Stimulated activated CD4-positive, alpha-beta T cell treated with anti-CD3 and anti-CD28 coated beads, Interleukin-12 subunit alpha, Interleukin-12 subunit beta, amount 100 ng/mL, for 48 hours (primary cell): ENCODE measurements around the gene COL16A1.
A peak's percentile ranks its signal among the peaks of the same experiment; 100 is the strongest.

Source experiments
- DNase-seq, 3 donors: peaks; one replicate each; pipeline ENCODE4 v3.0.0-alpha.2; 2020; ENCODE audit warnings: low read depth in 2 of 3, low spot score in 1 of 3

COL16A1 gene

DNA sequence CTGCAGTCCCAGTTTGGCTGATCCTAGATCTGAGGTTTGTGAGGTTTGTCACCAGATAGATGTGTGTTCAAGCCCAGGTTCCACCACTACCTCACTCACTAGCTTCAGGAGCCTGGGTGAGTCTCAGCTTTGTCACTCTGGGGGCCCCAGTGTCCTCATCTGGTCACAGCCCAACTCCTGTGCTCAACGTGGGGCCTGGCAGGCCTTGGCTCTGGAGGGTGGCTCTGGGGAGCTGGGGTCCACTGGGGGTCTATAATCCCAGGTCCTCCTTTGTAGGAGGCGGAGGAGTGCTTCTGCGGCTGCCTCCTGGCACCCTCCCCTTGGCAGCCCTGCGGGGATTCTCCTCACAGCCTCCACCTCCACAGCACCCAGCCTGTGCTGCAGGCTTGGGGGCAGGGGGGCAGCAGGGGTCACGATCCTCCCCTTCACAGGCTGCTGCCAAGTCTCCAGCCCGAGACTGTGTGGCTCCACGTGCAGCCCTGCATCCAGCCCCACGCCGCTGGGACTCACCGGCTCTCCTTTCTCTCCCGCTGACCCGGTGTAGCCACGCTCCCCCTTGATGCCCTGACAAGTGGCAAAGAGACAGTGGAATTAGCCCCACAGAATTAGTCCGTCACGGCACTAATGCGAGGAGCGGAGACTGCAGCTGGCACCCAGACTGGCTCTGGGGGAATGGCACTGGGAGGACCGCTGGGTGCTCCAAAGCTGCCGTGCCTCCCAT is 36.6 kb downstream of the COL16A1 start:
- no peak for DNase-seq

DNA sequence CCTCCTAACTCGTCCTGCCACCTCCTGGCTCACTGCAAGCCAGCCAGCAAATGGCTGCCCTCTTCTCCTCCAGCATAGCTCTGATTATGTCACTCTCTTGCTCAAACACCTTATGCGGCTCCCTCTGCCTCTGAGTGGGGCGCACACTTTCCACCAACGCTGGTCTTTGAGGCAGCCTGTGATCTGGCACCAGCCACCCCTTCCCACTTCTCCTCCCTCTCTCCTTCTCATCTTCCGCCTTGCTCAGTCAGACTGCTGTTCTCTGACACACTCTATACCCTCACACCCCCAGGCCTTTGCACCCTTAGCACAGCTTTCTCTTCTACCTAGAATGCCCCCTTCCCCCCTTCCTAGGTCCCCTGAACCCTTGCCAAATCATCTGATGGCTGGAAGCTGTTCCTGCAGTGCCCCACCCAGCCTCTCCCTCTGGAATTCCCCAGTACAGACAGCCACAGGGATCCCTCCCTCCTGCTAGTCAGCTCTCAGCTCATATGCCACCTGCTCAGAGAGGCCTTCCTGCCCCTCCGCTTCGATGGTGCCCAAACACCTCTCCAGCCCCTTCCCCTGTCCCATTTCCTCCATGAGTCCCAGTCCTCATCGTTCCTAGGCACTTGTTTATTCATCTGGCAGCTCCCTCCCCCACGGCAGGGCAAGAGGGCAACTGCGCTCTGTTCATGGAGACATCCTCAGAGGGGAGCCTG is 37.4 kb downstream of the COL16A1 start:
- DNase-seq: no peak

DNA sequence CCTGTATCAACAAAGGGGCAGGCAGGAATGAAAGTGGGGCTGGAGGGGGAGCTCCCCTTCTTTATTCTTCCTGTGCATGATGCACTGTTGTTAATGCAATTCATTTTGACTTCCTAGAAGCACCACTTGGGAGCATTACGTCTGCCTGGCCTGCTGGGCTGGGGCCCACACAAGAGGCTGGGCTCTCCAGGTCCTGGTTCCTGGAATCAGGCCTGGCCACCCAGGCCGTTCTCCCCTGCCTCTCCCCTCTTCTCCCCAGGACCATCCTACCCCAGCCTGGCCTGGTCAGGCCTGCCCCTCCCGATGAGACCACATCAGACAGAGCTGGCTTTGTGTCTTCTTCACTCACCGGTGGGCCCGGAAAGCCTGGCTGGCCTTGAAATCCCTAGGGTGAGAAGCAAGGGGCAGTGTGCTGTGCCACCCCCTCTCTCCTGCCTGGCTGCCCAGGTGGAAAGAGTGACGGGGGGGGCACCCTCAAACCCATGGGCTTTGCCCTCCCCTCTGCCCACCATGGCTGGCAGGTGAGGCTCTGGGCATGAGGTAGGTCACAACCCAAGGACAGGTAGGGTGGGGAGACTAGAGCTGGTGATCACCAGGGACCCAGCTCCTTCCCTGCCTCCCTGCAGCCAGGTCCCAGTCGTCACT is 38.5 kb downstream of the COL16A1 start:
- no peak for DNase-seq

DNA sequence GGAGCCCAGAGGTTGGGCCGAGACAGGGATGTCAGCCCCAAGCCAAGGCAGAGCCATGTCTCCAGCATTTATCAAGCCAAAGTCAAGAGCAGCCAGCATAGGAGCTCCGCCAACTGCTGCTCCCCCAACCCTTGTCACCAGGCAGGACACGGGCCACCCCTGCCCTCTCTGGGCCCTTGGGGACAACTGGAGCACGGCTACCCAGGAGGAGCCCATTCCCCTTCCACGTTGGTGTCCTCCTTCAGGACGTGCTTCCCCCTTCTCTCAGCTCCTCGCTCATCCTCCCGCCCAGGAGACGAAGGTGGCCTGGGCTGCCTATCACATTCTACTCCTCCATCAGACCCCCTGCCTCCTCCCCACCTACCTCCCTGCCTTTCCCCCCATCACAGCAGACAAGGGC is 39.3 kb downstream of the COL16A1 start:
- DNase-seq: no peak

DNA sequence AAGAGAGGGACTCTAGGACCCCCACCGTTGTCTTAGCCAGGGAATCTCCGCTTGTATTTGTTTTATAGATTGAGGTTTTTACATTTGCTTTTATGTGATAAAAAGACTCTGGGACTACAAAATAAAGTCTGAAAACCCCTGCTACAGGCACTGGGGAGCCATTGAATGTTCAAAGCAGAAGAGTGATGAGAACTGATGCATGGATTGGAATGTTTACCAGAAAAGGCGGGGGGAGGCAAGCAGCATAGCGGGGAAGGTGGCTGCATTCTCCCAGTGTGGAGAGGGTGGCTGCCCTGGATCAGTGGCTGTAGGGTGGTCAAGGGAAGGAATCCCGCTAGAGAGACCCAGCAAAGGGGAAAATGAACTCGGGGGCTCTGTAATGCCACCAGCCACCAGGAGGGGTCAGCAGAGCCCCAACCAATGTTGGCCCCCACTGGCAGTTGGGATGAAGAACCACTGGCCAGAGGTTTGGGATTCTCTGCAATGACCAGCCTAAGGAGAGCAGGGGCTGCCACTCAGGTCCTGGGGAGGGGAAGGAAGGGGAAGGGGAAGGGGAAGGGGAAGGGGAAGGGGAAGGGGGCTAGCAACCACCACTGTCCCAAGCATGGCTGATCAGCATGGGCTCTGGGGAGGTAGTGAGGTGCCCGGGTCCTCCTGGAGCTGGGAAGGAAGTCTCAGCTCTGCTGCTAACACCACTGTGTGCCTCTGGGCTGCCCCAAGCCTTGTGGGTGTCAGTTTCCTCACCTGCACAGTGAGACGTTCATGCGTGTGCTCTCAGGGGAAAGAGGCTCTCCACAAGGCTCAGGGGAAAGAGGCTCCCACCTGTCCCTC is 40.0 kb downstream of the COL16A1 start:
- DNase-seq: peak; percentile 29 to 62 (median 35)

DNA sequence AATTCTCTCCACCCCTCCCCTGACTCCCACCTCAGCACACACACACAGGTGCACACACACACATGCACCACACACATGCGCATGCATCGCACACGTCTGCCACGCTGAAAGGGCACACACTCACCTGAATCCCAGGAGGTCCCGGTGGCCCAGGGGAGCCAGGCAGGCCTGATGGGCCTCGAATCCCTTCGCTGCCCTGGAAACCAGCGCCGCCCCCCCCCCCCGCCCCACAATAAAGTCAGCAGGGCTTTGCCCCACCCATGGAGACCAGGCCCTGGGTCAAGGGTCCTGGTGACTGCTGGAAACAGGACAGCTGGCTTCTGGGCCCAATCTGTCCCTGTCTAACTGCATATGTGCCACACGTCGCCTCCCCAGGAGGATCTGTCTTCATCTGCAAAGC is 41.4 kb downstream of the COL16A1 start:
- DNase-seq: no peak

DNA sequence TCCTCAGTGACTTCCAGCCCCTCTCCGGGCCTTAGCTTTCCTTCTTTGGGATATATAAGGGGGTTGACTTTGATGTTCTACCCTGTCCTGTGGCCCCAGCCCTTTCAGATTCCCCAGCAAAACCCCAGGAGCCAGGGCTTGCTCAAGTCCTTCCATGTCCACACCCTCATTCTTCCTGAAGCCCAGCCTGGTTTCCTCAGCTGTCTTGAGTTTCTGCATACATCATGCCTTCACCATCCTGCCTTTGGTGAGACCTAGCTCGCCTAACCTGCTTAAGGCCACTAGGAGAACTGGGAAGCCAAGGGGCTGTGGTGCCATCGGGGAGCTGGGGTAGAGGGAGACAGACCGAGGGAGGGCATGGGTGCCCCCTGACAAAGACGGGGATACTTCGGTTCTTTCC is 42.0 kb downstream of the COL16A1 start:
- no peak for DNase-seq

DNA sequence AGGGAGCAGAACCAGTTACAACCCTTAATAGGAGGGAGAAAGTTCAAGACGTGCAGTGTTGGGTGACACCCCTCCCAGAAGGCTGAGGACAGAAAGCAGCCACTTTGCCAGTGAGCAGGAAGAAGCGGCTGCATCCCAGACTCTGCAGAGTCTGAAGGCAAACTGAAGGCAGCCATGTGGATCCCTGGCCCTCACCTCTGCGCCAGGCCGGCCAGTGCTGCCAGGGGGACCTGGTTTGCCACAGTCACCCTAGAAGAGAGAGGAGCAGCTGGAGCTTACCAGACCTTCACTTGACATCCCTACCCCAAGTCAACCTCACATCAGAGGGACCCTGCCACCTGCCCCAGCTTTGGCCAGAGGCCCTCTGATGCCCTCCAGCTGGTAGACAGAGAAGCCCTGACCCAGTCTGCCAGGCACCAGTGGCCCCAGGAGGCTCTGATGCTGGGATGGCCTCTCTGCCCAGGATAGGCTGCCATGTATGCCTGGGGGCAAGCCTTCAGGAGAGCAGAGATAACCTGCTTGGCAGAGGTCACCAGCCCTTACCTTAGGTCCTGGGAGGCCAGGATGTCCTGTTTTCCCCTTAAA is 42.9 kb downstream of the COL16A1 start:
- DNase-seq: no peak

DNA sequence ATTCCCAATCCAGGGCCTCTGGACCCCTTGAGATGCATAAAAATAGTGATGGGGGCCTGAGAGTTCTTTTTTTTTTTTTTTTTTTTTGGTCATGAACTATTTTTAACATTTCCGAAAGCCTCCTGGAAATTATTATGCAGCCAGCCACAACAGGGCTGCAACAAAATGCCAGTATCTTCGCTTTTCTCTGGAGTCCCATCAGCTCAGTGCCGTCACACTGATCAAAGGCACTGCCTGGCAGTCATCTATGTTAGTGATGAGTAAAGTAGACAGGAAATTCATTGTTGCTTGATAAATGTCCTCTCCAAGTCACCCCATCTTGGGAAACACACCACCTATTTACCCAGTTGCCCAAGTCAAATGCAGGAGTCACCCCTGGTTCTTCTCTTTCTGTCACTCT is 43.9 kb downstream of the COL16A1 start:
- no peak for DNase-seq

DNA sequence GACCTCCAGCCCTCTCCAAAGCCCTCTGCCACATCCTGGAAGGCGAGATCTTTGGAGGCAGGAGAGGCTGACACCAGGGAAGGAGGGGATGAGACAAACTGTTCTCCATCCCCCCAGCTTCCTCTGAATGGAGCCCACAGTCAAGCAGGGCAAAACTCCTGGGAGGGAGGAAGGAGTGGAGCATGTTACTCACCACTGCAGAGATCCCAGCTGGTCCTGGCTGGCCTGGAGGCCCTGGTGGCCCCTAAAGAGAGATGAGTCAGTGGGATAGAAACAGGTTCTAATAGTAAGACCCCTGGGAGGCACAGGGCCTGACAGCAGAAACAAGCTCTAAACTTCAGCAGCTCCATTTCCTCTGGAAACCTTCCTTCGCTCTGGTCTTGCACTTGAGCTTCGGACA is 45.1 kb downstream of the COL16A1 start:
- DNase-seq: no peak

DNA sequence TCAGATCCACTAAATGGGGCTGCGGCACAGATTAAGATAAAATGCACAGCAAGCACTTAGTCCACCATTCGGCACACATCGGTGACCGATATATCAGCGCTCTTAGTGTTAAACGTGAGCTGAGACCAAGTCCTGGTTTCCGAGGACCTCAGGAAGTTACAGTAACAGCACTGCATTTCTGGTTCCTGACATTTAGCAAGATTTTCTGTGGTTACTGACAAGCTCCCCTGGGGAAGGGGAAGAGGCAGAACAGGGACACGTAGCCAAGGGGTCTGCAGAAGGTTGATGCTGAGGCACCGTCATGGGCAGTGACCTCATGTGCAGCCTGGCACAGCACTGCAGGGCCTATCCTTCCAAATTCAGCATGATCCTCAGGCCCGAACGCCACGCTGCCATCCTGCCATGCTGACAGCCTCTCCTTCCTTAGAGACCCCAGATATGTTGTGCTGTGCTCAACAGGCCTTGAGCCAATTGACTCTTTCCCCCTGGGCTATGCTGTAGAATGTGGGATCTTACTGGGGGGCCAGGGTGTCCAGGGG is 45.8 kb downstream of the COL16A1 start:
- DNase-seq: no peak

DNA sequence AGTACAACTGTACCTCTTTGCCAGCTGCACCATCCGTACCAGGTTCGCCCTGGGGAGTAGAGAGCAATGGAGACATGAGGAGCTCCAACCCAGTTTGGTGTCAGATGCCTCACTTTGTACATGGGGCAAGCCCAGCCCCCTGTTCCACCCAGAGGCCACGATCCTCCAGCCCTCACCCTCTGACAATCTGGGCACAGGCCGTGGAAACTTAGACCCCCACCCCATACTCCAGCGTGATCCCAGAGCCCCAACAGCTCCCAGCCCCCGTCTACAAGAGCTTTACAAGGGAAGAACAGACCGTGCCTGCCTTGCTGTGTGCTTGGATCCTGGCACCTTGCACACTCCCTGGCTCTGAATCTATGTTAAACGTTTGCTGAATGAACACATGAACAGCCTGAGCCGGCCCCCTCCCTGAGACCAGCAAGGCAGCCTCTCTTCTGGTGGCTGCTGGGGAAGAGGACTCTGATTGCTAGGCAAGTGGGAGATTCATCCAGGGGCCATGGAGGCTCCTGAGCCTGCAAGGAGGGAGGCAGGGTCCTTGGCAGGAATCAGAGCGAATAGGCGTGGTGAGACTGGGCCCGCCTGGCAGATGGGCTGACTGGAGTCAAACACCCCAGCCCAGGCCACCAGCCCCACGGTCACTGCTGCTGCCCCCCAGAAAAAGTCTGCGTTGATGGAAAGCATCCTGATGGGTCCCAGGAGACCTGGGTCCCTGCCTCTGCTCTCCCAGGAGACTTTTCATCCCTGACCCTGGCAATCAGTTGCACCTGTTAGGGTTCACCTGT is 46.6 kb downstream of the COL16A1 start:
- no peak for DNase-seq

DNA sequence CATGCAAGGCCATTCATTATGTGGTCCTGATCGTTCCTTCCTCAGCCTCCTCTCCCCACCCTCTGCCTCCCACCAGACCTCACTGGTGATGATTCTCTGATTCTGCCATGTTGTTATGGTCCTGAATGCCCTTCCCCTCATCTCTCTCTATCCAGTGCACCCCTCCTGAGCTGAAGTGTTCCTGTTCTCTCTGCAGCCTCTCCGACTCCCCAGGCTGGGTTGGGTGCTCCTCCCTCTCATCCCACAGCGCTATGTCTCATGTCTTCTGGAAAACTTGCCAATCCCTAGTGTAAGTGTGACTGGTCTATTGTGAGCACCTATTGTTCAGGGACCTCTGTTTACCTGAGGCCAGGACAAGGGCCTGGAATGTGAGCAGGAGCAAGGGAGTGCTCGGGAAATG is 48.1 kb downstream of the COL16A1 start:
- no peak for DNase-seq

DNA sequence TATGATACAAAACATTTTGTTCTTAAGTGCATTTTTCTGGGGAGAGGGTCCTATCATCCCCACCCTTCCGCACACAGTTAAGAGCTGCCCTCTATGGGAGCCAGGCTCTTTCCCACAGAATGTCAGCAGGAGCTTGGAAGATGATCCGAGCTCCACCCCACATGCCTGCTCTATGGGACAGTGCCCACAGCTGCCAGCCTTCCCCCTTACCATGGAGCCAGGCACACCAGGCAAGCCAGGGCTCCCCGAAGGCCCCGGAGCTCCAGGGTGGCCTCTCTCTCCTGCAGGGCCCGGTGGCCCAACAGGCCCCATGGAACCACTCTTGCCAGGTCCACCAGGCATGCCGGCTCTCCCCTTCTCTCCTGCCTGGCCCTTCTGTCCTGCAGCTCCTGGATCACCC is 48.7 kb downstream of the COL16A1 start:
- DNase-seq: no peak

DNA sequence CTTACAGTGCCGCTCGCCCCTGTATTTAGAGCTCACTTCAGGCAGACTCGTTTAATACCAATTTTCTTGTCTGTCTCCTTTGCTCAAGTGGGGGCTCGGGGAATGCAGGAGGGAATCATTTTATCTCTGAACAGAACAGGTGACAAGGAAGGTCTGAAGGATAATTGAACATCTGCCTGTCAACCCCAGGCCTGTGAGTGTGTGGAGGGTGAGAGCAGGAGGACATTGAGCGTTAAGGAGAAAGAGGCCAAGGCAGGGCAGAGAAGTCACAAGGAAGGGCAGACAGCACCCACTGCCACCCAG is 49.4 kb downstream of the COL16A1 start:
- DNase-seq: no peak

DNA sequence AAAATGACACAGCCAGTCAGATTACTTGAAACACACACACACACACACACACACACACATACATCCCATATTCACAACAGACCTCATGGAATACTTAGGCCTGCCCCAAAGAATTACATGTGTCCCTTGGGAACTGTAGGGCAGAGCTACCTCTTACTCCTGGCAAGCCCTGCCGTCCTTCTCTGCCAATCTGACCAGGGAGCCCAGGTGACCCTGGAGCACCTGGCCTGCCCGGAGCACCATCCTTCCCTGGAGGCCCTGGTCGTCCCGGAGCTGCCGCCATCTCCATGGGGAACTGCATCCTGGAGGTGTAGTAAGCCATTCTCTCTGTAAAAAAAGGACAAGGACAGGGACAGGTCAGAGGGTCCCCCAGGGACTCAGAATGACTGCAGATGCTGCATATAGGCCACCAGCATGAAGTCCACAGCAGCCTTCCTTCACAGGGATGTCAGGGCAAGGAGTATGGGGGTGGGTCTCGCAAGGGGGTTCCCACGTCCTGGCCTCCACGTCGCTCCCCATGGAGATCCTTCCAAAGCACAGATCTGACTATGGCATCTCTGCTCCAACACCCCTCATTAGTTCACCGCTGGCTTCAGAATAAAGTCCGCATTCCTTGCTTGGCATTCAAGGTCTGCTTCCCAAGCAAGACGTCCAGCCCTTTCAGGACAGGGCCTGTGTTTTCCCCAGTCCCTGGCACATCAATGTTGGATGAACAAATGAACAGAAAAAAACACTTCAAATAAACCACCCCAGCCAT is 49.9 kb downstream of the COL16A1 start:
- no peak for DNase-seq

DNA sequence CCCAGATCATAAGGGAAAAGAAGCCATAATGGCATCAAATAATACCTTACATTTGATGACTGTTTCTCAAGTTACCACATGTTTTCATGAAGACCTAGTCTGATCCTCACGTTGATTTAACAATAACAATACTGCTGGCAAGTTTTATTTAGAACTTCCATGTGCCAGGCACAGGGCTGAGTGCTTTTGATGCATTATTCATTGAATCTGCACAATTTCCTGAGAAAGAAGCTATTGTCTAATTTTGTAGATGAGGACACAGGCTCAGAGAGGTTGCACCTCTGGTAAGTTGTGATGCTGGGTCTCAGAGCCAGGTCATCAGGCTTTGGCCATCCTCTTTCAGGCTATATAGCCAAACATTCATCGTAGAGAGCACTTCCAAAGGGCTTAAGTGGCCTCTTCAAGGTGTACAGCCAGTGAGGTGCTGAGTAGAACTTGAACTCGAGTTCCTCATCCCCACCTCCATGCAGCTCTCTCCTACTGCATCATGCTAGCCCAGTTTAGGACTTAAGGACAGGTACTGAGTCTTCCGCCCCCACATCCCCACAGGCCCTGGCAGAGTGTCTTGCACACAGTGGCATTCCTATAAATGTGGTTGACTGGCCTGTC is 50.8 kb downstream of the COL16A1 start:
- DNase-seq: no peak

DNA sequence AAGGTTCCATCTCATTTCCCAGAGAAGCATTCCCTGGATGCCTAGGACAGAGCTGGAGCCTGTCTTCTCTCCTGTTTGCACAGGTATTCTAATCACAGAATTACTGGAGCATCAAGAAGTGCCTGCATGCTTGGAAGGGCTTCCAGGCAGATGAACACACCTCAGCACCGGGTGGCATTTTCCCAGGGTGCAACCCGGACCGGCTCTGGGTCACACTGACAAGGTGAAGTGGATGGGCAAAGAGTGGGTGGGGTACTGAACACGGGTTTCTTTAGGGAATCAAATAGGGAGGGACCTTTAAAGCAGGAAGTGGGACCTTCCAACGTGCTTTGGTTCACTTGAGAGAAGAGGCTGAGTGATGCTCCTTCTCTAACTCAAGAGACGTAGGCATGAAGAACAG is 52.1 kb downstream of the COL16A1 start:
- DNase-seq: no peak

DNA sequence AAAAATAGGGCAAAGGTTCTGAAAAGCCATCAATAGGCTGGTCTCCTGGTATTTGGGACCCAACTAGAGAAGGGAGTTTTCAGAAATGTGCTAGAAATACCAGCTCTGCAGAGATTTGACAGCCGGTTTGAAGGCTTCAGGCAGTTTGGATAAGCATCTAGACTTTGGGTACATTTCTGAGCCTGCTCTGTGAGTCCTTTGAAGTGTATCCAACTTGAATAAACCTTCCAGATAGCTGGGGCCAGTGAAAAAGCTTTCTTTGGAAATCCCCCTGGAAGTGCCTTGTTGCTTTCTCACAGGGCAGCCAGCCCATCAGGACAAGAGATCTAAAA is 52.8 kb downstream of the COL16A1 start:
- no peak for DNase-seq
